NCI-H1436 treated with DMSO at 0.1 percent for 48 hours (cell line): ENCODE results near the gene HOXB5.

Source experiments
- DNase-seq: peaks from one replicate; lab custom pipeline; 2025; lab: John Stamatoyannopoulos, UW

Gene HOXB5

DNA sequence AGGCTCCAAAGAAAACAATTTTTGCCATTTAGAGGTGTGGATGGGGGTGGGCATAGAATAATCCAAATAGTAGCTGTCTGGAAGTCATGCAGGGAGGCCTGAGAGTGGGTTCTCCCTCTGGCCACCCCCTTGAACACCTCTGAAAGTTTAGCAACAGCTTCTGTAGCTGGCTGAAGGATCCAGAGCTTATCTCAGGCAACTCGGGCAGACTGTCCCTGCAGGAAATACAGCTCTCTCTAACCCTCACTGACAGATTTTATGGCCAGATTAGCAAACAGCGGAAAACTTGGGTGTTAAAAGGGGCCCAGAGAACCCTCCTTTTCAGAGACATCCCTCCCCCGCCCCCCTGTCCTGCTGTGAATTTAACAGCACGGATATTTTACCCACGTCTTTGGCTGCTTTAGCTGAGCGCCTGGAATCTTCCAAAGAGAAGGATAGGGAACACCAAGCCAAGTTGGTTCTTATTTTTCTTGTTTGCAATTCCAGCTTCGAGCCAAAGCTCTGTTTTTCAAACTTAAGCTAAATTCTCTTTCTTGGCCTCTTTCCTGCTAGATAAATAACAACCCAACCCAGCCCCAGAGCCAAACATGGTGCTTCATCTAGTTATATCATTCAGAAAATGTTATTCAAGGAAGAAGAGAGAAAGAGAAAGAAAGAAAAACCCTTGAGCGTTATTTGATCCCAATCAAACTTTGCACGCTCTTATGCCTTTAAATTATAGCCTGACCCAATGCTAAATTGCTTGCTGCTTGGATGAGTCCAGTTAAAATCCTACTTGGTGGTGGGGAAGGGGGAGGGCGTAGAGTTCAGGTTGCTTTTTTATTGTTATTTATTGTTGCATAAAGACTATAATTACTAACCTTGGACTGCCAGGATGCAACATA, 46.4 kb downstream of the HOXB5 start:
- no peak for DNase-seq

DNA sequence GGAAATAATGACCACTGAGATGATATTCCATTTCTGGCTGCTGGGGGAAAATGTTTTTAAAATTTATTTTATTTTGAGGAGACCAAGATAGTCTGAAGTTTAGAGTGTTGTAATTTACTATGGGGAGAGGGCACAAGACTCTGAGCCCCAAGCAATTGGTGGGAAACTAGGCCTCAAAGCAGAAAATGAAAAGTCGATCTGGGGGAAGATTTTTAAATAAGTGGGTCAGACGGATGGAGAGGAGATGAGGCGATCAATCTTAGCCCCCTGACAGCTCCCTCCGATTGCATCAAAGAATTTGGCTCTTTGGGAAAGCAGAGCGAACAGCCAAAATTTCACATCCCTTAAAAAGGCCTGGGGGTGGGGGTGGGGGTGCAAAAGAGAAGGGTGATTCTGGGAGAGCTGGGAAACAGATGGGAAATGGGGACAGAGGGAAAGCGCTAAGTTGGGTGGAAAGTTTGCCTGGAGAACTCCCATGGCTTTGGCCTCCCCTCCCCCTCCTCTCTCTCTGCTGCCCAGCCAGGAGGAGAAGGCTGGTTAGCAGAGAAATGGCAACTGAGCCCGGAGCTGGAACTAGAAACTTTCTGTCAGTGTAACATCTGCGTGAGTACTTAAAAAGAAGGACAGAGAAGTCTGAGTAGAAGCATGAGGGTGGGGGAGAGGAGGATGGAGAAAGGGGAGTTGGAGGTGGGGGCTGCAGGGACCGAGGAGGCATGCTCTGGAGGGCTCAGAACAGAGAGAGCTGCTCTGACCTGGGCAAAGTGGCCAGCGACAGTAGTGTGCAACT, 47.2 kb downstream of the HOXB5 start:
- DNase-seq: no peak

DNA sequence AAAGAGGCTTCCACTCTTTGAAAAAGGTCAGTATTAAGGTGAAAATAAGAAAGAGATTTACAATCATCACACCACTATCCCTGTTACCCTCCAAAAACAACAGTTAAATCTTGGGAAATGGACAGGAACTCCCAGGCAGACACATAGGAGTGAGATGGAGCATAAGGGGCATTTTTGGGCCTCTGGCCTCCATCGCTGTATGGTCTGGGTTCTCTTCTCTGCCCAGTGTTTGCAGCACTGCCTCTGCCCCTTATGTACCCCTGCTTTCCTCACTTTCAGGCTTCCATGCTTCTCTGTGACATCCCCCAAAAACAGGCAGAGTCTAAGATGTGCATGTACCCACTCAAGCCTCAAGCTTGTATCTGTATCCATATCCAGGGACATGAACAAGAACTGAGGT, 48.0 kb downstream of the HOXB5 start:
- no peak for DNase-seq

DNA sequence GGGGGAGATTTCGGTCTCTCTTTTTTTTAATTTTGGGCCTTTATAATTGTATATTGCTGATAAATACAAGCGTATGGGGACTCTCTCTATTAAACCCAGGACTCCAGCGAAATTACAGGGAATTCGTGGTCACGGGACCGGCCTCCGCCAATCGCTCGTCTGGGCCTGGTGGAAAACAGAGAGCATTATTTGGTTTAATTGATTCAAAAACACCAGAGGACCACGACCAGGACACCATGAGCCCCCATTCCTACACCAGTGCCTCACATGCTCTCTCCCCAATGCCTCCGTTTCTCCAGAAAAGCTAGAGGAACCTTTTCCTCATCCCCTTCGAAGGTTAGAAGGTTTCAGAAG, 48.6 kb downstream of the HOXB5 start, which contains the start of gene HOXB2:
Gene HOXB2 (minus strand): TSS at position 88 of the 354 bp plus-strand sequence. CDS start 198 bp downstream, outside the sequence.
- DNase-seq: peak; percentile 52

DNA sequence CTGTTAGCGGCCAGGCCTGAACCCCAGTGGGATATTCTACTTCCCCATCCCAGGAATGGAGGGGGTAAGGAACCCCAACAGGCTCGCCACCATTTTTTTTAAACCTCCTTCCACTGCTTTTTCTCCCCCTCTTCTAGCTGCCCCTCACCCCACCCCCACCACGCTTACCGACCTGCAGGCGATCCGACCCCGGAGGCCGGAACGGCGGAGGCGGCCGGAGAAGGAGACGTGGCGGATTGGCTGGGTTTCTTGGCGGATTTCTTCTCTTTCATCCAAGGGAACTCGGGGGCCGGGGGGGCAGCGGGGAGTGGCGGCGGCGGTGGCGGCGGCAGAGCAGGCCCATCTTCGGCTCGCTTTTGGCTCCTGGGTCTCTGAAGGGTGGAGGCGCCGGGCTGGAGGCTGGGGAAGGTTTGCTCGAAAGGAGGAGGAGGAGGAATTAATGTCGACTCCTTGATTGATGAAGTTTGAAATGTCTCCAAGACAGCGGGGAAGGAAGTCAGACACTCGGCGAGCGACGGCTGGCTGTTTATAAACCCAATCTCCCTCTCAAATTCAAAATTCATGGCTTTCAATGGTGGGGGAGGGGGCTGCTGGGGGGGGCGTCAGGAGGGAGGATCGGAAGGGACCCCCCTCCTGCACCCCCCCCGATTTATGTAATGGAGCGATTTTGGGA, 49.1 kb downstream of the HOXB5 start:
- DNase-seq: no peak

DNA sequence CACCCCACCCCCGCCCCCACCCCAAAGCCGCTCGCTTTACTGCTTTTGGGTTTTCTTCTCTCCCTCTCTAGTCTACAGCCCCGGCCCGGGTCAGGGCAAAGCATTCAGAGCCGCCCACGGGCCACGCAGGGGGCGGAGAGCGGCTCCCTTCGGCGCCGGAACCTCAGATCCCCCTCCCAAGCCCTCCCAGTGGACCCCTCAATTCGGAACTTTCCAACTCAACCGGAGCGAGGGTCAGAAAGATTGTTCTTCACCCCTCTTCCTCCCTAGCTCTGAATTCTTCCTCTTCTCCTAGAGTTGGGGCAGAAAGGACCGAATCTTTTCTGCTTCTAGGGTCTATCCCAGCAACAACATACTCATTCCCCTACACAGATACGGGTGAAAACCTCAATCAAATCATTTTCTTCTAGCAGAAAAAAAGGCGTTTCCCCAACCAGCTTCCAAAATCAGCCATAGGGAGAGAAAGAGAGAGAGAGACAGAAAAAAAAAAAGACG, 49.7 kb downstream of the HOXB5 start:
- DNase-seq: no peak

DNA sequence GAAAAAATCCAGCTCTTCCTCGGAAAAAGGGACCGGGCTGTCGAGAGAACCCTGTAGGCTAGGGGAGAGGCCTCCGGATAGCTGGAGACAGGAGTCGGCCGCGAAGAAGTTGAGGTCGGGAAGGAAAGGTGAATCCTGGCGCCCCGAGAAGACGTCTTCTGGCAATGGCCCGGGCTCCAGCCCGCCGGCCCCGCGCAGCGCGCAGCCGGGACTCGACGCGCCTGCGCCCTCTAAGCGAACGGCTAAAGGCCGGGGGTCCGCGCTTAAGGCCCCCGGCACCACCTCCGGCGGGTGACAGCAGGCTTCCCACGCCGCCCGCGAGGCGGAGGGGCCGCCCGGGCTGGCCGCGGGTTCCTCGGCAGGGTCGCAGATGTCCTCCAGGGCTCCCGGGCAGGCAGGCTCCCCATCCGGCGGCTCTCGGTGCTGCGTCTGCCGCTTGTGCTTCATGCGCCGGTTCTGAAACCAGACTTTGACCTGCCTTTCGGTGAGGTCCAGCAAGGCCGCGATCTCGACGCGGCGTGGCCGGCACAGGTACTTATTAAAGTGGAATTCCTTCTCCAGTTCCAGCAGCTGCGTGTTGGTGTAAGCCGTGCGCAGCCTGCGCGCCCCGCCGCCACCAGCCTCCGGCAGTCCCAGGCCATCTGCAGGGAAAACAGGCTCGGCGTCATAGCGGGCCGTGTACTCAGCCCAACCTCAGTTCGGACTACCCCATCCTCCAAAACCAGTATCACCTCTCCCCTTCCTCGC, 50.3 kb downstream of the HOXB5 start:
- no peak for DNase-seq

DNA sequence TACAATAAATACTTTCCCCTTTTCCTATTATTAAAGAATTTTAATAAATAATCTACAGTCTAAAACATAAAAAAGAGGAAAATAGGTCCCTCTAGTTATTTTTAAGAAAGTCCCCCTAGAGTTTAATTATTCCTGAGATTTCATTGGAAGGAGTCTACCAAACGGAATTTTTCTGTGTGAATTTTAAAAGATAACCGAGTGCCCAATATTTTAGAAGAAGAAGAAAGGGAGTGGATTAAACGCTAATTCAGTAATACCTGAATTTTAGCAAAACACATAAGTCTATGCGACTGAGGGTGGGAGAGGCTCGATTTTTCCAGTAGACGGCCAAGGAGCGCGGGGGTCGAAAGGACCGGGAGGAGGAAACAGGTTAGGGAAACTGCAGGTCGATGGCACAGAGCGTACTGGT, 50.9 kb downstream of the HOXB5 start:
- DNase-seq: no peak

DNA sequence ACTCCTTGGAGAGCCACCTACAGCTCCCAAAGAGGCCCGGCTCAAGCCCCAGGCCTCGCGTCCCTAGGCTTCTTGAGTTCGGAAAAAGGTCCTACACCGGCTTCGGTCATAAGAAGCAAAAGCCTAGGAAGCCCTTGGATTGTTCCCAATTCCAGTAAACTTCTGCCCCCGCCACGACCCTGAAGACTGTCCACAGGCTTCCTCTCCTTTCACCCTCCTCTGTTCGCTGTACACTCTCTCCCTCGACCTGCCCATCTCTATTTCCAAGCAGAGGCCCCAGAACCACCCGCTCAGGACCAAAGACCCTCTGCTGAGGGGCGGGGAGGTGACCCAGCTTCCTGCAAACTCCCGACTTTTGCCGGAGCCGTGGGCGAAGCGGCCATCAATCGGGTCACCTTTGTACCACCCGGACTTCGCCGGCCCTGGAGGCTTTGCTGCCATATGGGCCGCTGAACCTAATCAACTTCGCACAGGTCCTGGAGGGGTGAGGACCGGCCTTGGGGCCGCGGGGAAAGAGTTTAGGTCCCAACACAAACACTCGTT, 51.4 kb downstream of the HOXB5 start:
- no peak for DNase-seq

DNA sequence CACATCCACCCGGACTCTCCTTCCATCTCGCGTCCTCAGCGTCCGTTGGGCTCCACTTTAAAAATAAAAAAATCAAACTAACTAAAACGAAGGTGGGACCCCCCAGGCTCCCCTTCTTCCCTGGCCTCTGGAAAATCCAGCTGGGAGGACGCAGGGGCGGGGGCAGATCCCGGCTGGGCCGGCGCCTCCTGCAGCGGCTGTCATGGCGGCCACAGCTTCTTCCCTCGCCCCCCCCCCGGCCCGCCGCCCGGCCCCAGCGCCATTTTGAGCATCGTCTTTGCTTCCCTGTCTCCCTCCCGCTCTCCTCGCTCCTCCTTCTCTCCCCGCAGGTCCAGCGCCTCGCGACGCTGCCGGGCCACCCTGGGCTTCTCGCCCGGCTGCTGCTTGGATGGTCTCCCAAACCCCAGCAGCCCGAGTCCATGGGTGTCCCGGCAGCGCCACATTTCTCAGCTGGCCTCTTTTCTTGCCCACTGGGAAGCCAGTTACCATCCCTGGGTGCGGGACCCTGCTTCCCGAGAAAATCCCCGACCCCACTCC, 51.9 kb downstream of the HOXB5 start:
- no peak for DNase-seq
